Jurkat, Clone E6-1 (cell line): ENCODE results near the gene LIF.

Source experiments
- DNase-seq: peaks from one replicate; pipeline ENCODE4 v3.0.0-alpha.2; 2011; ENCODE audit warnings: low read depth, low spot score
- H3K4me3 ChIP-seq: 2 replicates; pipeline ENCODE4 v1.5.1; 2011; ENCODE audit warnings: mild to moderate bottlenecking, low read length, control low read depth, moderate library complexity

Gene LIF

DNA sequence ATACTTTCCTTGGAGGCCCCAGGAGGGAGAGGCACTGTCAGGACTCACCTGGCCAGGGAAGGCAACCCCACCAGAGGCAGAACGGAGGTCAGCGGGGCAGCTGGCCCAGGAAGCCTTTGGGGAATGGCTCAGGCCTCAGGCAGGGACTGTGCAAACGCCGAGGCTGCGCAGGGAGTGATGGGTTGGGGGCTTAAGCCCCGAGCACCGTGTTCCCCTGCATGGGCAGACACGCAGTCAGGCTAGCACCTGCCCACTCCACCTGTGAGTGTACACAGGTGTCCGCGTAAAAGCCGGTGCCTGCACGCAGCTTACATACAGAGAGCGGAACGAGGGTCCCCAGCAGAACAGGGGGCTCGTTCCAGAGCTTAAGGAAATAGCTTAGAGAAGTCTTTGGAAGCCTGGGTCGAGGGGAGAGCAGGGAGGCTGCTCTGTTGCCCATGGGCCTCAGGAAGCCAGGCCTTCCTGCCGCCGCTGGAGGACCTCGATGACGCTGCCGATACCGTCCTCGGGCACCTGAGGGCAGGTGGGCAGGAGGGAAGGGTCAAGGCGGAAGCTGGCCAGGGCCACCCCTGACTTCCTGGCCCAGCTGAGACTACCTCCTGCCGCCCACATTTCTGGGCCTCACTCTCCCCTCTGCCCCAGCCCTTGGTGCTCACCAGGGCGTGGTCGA is 38.8 kb upstream of the LIF start:
- DNase-seq: no peak
- H3K4me3 ChIP-seq: no peak overlapping the region

DNA sequence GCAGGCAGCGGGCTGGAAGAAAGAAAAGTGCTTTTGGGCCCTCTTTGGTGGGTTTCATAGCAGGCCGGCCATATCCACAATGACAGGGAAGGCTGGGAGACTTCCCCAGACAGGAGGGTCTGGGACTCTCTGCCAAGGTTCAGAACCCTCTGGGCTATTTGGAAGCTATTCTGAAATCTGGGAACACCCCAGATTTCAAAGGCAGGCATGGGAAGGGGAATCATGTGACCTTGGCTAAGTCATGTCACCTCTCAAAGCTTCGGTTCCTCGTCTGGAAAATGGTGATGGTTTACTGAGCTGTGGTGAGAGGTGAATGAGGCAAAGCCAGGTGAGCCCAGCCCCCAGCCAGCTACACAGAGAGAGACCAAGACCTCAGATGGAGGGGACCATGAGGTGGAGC is 38.1 kb upstream of the LIF start:
- H3K4me3 ChIP-seq: no peak overlapping the region
- DNase-seq: no peak

DNA sequence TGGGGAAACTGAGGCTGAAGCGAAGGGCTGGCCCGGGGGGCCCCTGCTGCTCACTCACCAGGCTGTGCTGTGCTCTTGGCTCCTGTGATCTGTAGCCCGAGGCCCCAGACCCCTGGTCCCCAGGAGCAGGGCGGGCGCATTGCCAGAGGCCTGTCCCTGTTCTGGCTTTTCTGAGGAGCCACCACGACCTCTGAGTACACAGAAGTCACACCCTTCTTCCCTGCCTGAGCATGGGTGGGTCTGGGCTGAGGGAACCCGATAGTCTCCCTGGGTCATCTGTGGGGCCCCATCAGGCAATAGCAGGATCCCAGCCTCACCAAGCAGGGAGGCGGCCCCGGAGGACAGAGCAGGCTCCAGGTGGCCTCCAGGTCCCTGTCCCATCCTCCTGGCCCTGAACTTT is 37.6 kb upstream of the LIF start:
- H3K4me3 ChIP-seq: no peak overlapping the region
- DNase-seq: no peak

GRCh38 chr22:30283342-30283741 is 36.8 kb upstream of the LIF start:
- DNase-seq: no peak
- H3K4me3 ChIP-seq: no peak overlapping the region

GRCh38 chr22:30282616-30283046 is 36.1 kb upstream of the LIF start:
- H3K4me3 ChIP-seq: no peak overlapping the region
- DNase-seq: peak; percentile 78

DNA sequence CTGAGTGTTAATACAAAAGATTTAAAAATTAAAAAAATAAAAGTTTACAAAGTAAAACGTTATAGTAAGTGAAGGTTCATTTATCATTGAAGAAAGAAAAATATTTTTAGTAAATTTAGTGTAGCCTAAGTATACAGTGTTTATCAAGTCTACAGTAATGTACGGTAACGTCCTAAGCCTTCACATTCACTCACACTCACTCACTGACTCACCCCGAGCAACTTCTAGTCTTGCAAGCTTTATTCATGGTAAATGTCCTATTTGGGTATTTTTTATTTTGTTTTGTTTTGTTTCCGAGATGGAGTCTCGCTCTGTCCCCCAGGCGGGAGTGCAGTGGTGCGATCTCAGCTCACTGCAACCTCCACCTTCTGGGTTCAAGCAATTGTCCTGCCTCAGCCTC is 33.9 kb upstream of the LIF start:
- DNase-seq: no peak
- no peak overlapping the region for H3K4me3 ChIP-seq

DNA sequence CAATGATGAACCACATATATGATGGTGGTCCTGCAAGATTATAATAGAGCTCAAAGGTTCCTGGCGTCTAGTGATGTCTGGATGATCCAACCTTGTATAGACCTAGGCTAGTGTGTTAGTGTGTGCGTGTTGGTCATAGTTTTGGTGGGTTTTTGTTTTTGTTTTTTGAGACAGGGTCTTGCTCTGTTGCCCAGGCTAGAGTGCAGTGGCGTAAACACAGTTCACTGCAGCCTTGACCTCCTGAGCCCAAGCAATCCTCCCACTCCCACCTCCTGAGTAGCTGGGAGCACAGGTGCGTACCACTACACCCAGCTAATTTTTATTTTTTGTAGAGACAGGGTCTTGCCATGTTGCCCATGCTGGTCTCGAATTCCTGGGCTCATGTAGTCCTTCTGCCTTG is 33.4 kb upstream of the LIF start:
- H3K4me3 ChIP-seq: no peak overlapping the region
- no peak for DNase-seq

DNA sequence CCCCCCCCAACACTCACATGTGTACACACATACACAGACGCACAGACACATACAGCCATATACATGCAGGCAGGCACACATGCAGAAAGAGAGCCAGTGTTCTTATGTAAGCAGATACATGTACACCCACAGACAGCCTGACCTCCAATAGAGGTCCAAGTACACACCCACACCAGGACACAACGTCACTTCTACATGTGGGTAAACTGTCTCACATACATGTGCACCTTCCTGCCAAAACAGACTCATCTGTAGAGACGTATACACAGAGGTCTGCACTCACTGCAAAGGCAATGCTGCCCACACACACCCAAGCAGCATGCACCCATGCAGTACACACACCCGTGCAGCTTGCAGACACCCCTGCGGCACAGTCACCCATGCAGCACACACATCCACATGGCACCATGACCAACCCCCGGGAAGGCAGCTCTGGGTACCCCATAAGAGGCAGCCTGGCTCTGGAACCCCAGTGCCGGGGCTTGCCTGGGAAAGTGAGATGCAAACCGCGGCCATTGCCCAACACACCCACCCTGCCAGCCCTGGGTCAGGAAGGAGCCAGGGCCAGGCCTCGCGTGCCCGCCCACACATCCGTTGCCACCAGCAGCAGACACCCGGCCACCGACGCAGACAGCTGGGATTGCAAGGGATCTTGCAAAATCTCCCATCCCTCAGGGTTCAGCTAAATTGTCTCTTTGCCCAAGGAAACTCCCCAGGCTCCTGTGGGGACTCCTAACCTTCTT is 32.7 kb upstream of the LIF start:
- no peak for DNase-seq
- H3K4me3 ChIP-seq: no peak overlapping the region

GRCh38 chr22:30277547-30278344 is 31.2 kb upstream of the LIF start:
- no peak overlapping the region for H3K4me3 ChIP-seq
- DNase-seq: no peak

DNA sequence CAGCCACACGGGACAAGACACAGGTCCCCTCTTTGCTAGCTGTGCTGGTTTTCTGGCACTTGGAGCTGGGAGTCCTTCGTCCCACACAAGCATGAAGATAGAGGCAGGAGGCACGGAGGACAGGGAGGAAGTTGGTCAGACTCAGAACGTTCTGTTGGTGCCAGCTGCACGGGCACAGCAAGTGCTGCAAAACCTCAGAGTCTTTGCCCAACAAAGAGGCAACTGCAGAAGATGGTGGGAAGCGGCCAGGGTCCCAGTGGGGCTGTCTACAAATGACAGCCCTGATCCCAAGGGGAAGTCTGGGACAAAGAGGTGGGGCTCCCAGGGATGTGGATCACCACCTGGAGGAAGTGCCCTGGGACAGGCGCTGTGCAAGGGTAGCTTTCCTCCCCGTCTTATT is 29.5 kb upstream of the LIF start:
- no peak for DNase-seq
- peak overlapping the region; percentile 25 for H3K4me3 ChIP-seq

DNA sequence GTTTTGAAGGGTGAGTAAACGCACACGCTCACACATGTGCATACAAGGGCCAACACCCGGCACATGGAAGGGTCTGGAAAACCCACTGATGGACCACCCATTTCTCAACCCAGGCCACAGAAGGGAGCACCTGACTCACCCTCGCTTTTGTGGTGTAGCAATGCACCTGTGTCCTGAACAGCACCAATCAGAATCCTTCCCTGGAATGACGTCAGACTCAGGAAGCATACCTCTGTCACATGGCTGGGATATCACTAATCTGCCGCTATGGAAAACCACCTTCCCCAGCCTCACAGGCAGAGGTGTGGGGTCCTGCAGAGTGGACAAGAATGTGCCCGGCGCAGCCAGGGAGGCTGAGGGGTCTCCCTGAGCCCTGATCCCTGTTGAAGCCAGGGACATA is 29.1 kb upstream of the LIF start:
- DNase-seq: peak; percentile 57
- peak overlapping the region; percentile 25 for H3K4me3 ChIP-seq

GRCh38 chr22:30274437-30274812 is 27.9 kb upstream of the LIF start:
- DNase-seq: no peak

GRCh38 chr22:30273711-30274436 is 27.3 kb upstream of the LIF start:
- no peak for DNase-seq
- H3K4me3 ChIP-seq: no peak overlapping the region

More at GRCh38 chr22:30274437-30274812, 27.9 kb upstream of the LIF start:
- H3K4me3 ChIP-seq: no peak overlapping the region

DNA sequence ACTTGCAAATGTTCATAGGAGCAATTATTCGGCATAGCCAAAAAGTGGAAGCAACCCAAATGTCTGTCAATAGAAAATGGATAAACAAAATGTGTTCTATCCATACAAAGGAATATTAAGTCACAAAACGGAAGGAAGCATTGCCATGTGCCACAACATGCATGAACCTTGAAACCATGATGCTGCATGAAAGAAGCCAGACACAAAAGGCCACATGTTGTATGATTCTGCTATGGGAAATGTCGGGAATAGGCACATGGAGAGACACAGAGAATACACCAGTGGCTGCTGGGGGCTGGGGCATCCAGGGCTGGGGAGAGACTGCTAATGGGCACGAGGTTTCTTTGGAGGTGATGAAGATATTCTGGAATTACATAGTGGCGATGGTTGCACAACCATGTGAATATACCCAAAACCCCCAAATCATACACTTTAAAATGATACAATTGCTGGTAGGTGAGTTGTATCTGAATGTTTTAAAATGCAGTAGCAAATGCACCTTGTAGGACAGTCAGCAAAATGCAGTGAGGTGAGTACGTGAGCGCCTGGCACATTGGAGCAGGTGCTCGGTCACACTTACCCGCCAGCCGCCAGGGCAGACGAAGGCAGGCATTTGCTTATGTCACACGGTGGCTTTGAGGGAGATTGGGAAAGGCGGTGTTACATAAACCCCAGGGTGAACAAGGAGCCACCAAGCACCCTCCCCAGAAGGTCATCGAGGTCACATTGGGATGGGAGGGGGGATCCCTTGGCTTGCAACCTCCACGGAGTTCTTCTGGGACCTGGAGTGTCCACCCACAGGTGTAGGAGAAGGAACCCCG is 26.4 kb upstream of the LIF start:
- H3K4me3 ChIP-seq: no peak overlapping the region
- DNase-seq: no peak

DNA sequence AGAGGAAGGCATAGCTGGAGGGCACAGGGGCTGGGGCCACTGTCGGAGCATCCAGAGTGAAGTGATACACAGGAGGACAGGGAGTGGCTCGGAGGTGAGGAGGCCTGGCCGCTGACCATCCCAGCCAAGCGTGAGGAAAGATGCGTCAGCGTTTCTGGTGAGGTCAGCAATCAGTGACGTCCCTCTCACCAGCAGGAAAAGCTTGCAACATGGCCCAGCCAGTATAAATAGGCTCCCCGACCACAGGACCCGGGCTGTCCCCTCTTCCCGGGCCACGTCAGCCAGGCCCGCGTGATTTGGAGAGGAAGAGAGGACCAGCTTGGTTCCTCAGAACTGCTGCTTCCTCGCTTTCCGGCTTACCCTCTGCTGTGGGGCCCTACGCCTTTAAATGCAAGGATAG is 24.3 kb upstream of the LIF start:
- H3K4me3 ChIP-seq: no peak overlapping the region
- DNase-seq: no peak

DNA sequence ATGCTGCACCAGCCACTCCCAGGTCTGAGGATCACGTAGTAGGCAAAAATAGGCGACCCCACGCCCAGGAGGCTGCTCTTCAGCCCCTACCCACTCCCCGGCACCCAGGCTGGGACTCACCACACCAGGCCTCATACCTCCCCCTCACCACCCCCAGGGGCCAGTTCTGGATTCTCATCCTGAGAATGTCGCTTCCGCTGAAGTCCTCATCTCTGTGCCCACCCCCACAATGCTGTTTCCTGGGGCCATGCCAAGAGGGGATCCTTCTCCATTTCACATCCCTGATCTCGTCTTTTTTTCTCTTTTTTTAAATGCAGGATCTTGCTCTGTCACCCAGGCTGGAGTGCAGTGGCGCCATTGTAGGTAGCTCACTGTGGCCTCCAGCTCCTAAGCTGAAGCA is 21.8 kb upstream of the LIF start:
- H3K4me3 ChIP-seq: no peak overlapping the region
- no peak for DNase-seq

GRCh38 chr22:30267382-30268302 is 21.1 kb upstream of the LIF start:
- H3K4me3 ChIP-seq: peak overlapping the region; percentile 95
- peak; percentile 57 for DNase-seq
